Islet precursor cell (in vitro differentiated cells): Measurements from ENCODE around the gene CSNK1A1.
"Not testable (repeated sequence)": the region's sequence is repeated elsewhere in the genome, so short reads cannot be mapped to it uniquely, and the experiment has no call there.

Experiments used
- DNase-seq: peaks from one replicate; pipeline ENCODE4 v3.0.0-alpha.2; 2018

CSNK1A1 gene

DNA sequence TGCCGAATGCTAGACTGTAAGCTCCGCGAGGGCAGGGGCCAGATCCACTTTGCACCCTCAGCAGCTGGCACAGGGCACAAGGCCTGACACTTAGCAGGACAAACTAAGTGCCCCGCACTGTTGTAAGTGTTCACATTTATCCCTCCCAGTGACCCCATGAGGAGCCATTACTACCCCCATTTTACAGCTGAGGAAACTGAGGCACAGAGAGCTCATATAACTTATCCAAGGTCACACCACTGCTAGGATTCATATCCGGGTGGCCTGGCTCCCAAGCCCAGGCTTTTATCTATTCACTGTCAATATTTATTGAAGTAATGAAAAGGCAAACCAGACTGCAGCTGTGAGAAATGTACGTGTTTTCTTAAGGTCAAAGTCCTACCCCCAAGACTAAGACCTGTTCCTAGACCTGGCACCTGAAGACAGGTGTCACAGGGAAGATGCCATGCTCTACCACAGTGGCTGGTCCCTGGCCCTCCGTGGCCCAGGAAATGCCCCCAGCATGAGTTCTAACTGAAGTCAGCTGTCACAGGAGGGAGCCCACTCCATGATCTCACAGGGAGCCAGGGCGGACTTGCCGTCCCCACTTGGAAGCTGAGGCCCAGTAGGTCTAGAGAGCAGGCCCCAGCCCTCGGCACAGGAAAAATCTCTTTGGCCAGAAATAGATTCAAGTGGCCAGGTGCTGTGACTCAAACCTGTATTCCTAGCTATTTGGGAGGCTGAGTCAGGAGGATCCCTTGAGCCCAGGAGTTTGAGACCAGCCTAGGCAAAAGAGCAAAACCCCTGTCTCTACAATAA is 97.4 kb downstream of the CSNK1A1 start:
- DNase-seq, result peak; percentile 49

DNA sequence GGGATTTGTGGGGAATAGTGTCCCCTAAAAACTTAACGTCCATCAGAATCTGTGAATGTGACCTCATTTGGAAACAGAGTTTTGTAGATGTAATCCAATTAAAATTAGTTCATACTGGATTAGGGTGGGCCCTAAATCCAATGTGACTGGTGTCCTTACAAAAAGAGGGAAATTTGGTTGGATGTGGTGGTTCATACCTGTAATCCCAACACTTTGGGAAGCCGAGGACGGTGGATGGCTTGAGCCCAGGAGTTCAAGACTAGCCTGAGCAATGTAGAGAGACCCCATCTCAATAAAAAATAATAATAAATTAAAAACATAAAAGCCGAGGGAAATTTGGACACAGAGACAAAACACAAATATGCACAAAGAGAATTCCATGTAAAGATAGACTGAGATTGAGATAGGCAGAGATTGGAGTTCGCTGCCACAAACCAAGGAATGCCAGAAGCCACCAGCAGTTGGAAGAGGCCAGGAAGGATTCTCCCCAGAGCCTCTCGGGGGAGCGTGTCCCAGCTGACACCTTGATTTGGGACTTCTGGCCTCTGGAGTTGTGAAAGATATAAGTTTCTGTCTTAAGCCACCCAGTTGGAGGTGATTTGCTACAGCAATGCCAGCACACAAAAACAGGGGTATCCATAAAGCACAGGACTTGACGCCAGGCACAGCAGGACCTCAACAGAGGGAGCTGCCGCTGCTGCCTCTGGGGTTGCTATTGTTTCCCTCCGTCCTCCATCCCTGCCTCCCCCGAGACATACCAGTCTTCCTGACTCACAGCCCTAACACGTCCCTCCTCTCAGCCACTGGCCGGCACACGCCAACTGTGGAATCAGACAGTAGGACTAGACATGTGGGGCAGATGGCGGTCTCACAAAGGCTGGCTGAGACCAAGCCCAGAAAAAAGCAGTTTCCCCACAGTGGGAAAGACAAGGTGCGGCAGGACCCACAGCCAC is 98.3 kb downstream of the CSNK1A1 start:
- DNase-seq, result peak; percentile 98

DNA sequence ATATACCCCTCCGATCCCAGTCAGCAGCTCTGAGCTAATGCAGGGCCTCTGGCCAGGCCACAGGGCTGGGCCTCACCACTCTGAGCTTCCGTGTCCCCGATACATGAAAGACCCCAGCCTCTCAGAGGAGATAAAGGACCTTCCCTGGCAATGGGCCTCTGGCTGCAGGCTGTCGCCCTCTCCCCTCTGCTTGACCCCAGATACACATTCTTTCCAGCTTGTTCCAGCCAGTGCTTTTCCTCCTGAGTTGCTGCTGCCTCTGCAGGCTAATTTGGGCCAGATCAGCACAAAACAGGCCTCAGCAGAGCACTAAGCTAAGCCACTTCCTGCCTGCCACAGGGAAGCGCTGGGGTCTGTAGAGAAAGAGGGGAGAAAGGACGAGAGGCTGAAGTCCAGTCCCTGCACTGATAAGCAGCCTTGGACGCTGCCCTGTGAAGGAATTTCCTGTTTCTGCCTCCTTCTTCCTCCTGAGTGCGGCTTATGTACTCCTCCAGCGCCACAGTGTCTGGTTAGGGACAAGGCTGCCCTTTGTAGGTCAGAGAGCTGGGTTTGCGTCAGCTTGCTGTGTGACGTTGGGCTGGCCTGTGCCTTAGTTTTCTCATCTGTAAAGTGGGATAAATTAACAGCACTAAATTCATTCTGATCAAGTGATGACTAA is 99.1 kb downstream of the CSNK1A1 start:
- peak; percentile 98 for DNase-seq

DNA sequence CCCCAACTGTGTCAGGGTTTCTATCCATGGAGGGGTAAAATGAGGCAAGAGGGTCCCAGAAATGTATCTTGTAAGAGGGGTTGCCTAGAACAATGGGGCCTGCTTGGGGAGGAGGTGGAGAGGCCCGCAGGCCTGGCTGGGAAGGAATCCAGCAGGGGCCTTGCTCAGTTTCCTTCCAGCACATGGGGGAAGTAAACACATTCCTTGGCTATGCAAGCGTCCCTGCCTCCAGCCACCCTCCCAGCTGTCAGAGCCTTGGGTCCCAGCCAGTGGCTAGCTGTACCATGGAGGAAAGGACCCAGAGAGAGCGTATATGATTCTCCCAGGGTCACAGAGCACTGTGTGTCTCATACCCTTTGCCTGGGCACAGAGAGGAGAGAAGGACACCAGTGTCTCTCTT is 101.0 kb downstream of the CSNK1A1 start:
- no peak for DNase-seq

DNA sequence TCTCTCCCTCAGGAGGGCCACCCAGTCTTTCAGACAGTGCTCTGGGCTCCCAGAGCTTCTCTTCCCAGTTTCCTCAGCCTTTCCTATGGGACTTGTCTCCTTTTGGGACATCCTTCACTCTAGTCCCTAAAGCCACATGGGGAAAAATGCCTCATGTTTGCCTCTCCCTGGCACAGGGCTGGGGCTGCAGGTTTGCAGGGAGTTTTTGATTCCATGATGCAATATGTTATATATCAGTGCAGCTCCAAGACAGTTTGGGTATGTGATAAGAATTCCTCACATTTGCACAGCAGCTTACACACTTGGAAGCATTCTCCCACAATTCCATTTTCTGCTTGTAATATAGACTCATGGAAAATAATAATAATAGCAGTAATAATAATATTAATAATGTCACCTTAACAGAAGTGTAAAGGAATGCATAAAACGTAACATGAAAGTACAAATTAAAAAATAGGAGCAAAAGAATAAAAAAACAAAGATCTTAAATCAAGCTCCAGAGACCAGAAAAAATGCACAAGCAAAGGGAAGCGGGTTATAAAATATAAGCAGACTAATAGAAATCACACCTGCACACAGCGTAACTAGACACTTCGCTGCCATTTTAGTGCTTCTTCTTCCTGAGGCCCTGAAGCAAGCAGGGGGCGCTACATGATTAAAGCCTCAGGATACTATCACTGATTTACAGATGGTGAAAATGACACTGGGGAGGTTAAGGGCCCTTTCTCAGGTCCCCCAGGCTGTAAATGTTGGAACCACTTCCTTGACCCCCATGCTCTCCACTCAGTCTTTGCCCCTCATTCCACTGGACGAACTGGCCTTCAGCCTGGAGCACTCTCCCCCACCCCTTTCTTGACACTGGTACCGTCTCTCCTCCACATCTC is 102.2 kb downstream of the CSNK1A1 start:
- DNase-seq, result peak; percentile 57

DNA sequence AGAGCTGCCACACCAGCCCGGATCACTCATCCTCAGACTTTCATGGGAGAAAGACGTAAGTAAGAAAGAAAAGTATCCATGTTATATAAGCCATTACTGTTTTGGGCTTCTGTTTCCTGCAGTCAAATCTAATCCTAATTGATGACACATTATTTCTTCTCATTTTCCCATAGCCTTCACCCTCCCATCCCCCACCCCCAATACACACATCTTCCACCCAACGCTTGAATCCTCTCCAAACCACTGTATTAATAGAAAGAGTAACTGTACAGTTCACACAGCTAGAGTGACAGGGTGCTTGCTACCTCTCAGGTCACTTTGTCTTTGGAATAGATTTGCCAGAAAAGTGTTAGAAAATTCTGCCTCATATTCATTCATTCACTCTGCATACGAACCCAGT is 102.8 kb downstream of the CSNK1A1 start:
- DNase-seq, result no peak

DNA sequence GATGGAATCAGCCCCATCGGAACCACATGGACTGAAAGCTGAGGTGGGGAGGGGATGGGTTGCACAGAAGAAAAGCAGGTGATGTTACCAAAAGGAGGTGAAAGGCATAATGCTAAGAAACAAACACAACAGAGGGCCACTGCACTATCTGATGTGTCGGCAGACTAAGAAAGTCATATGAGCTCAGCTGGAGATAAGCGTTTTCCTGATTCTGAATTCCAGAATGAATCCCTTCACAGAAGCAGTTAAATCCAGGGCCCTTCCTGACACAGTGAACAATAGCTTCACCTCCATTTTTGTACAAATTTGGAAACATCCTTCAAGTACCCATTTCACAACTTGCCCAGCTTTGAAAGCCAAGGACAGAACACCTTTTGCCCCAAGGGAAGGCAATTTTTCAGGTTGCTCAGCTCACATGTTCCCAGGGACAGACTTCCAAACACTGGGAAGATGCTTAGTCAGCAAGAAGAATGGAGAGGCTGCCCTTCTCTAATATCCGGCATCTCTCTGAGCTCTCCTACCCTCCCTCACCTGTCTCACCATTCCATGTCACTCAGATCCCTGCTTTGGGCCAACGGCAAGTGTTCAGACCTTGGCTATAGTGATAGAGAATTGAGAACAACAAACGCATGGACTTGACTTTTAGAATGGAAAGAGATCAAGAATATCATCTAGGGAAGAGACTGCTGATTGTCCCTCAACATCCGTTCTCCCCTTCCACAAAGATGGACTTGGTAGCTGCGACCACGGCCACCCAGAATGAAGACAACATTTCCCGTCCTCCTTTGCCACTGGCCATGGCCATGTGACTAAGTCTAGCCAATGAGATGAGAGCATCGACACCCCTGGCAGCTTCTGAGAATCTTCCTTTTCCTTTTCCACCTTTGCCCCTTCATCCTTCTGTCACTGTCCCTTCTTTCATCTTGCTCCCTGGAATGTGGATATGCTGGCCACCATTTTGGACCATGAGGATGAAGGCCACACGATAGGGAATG is 103.6 kb downstream of the CSNK1A1 start:
- peak; percentile 50 for DNase-seq

DNA sequence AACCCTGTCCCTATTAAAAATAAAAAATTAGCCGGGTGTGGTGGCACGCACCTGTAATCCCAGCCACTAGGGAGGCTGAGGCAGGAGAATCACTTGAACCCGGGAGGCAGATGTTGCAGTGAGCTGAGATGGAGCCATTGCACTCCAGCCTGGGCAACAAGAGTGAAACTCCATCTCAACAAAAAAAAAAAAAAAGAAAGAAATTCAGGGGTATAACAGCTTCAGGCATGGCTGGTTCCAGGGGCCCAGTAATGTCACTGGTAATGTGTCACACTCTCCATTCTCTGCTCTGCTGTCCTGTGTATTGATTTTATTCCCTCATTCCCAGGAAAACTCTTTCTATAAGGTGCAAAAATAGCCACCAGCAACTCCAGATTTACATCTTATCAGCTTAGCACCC is 104.4 kb downstream of the CSNK1A1 start:
- not testable (repeated sequence) for DNase-seq

DNA sequence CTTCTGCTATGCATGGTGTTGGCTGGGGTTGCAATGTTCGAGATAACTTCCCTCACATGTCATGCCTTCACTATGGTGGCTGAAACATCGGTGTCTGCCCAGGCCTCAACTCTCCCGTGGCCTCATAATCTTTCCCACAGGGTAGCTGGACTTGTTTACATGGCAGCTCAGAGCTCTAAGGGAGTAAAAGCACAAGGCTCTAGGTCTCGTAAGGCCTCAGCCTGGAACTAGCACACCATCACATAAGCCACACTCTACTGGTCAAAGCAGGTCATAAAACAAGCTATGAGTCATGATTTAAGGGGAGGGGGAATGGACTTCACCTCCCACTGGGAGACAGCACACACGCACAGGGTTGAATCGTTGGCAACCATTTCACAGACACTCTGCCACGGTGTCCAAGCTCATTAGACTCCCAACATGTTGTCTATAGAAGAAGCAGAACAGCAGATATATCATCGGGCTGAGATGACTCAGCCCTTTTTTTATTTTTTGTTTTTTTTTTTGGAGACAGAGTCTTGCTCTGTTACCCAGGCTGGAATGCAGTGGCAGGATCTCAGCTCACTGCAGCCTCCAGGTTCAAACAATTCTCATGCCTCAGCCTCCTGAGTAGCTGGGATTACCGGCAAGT is 105.4 kb downstream of the CSNK1A1 start:
- peak; percentile 90 for DNase-seq

DNA sequence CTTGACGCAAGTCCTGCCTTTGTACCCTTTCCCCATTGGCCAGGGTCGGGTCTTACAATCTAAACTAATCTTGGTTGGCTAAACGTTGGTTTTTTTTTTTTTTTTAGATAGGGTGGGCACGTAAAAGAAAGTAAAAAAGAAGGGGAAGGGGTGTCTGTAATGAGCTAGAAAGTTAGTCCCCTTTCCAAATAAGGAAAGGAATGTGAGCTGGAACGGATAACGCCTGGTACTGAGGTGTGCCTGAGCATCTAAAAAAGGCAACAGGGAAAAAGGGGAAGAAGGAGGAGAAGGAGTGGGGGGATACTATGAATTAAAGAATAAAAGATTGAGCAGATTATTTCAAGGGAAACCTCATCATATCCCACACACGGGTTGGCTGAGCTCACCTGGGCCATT is 105.9 kb downstream of the CSNK1A1 start:
- no peak for DNase-seq

DNA sequence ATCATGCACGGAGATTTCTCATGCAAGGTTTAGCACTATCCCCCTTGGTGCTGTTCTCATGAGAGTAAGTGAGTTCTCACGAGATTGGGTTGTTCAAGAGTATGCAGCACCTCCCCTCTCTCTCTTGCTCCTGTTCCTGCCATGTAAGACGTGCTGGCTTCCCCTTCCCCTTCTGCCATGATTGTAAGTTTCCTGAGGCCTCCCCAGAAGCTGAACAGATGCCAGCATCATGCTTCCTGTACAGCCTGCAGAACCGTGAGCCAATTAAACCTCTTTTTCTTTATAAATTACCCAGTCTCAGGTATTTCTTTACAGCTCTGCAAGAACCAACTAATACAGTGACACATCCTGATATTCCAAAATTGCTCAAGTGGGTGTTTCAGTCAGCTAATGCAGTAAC is 106.8 kb downstream of the CSNK1A1 start:
- not testable (repeated sequence) for DNase-seq

DNA sequence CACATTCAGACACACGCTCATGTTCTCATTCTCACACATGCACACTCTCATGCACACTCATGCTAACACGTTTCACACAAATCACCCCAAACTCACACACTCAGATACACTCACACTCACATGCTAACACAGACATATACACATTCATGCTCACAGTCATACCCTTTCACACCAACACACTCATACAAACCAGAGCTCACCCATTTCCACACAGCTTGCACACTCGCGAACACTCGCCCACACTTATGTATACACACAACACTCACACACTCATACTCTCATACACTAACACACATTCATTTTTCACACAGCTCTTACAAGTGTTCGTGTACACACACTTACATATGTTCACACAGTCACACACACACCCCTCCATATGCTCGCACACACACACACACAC is 108.0 kb downstream of the CSNK1A1 start:
- DNase-seq, result no peak

DNA sequence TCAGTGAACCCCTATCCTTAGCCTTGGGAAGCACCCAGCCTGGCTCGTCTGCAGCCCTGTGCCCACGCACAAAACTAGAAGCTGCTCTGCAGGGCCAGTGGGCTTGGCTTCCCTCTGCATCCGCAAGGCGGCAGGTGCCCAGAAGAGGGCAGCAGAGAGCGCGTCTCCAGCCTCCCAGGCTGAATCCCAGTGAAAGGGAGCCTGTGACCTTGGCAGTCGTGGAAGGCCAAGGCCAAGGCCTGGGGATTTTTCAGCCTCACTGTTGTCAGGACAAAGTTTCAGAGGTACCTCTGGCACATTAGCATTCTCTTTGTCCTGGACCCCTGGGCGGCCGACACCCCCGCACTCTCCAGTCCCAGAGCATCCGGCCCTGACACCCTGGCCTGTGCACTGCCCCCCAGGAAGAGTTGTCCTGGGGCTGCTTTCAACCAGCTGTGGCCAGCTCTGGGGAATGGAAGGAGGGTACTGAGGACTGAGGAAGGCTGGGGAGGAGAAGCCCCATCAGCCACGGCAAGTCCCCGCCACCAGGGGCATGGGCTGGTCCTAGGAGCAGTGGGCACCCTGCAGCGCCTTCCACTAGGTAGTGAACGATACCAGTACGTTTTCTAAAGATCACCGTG is 108.6 kb downstream of the CSNK1A1 start:
- peak; percentile 93 for DNase-seq
